Measurements from ENCODE around the gene KLHL33. TPM values are rescaled to one million over a fixed set of nuclear protein-coding genes. Genes with fewer than 3 reads are reported as not detected.

Gene KLHL33
- total RNA-seq, 2 donors from 2014 or later = 0.26 TPM; not detected in 1

DNA sequence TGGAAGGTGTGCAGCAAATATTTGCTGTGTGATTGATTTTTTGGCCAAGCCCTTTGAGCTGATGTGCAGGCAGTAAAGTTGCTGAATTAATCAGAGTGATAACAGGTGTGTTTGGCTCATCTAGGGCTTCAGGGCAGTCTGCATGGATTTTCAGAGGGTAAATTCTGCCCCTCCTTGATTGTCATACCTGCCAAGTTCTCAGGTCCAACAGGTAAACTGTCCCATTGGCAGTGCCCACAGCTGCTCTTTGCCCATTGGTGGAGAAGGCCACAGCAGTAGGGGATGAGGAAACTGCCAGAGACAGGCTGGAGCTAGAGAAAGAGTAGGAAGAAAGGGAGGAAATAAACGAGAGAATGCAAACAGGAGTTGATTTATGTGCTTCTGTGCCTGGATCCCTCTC is 56.2 kb downstream of the KLHL33 start:
- intact Hi-C loops (cut with DNase I) = no loop called here
- TF ChIP-seq POLR2A (IDR thresholded peaks at IDR 0.05) = no peak
- TF ChIP-seq, protein P1, sequence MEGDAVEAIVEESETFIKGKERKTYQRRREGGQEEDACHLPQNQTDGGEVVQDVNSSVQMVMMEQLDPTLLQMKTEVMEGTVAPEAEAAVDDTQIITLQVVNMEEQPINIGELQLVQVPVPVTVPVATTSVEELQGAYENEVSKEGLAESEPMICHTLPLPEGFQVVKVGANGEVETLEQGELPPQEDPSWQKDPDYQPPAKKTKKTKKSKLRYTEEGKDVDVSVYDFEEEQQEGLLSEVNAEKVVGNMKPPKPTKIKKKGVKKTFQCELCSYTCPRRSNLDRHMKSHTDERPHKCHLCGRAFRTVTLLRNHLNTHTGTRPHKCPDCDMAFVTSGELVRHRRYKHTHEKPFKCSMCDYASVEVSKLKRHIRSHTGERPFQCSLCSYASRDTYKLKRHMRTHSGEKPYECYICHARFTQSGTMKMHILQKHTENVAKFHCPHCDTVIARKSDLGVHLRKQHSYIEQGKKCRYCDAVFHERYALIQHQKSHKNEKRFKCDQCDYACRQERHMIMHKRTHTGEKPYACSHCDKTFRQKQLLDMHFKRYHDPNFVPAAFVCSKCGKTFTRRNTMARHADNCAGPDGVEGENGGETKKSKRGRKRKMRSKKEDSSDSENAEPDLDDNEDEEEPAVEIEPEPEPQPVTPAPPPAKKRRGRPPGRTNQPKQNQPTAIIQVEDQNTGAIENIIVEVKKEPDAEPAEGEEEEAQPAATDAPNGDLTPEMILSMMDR (IDR thresholded peaks at IDR 0.05) = no peak
- H3K36me3 ChIP-seq (replicated peaks in 1 of 2; ENCODE audit: insufficient read depth in 1 of 2, low read depth in 2 of 2) = peaks cover 6 to 73% of the 10 kb centered on the region in 2 donors

DNA sequence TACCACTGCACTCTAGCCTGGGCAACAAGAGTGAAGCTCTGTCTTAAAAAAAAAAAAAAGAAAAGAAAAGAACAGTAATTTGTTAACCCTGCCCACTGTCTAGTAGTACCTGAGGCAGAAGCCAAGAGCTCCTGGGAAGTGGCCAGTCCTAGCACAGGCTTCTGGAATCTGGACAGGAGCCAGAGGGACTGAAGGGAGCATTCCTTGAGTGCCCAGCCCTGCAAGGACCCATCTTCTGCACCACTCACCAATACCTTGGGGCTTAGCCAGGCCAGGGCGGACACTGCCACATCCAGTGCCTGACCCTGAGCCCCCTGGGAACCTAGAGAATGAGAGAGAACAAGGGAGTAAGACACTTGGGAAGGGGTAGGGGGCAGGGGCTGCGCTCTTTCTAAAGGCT is 58.8 kb downstream of the KLHL33 start:
- intact Hi-C loops (cut with DNase I) = no loop called here
- Histone ChIP-seq H3K27me3 (no peaks in the 10 kb centered on the region), H3K36me3 (replicated peaks in 1 of 2; ENCODE audit: insufficient read depth in 1 of 2, low read depth in 2 of 2) (peaks cover 5 to 64% of the 10 kb centered on the region in 2 donors), H3K4me3 (no peak overlapping the region), H3K4me1 (peaks cover 6% of the 10 kb centered on the region), H3K9me3 (no peaks in the 10 kb centered on the region), H3K27ac (no peak overlapping the region)
- WGBS, 2 donors = 87 to 100% methylated on average over 2 of the region's 2 CpGs
- ATAC-seq (no peak), DNase-seq (no peak)
- TF ChIP-seq, protein P1 (IDR thresholded peaks at IDR 0.05) = no peak
- no peak for TF ChIP-seq POLR2A (IDR thresholded peaks at IDR 0.05)

More for the DNA sequence above, 56.2 kb downstream of the KLHL33 start:
- ATAC-seq = no peak
- no peaks in the 10 kb centered on the region for H3K27me3 ChIP-seq
- no peak overlapping the region for H3K27ac ChIP-seq
- DNase-seq = no peak
- WGBS, 2 donors = 20 to 31% methylated on average over 1 of the region's 1 CpG
- H3K4me1 ChIP-seq = peaks cover 6% of the 10 kb centered on the region
- H3K9me3 ChIP-seq = no peaks in the 10 kb centered on the region
- no peak overlapping the region for H3K4me3 ChIP-seq

- ATAC-seq (no peak), DNase-seq (no peak)
- Histone ChIP-seq H3K27ac (no peak overlapping the region), H3K9me3 (no peaks in the 10 kb centered on the region), H3K36me3 (replicated peaks in 1 of 2; ENCODE audit: insufficient read depth in 1 of 2, low read depth in 2 of 2) (peaks cover 0 to 63% of the 10 kb centered on the region in 2 donors), H3K4me1 (peaks cover 6% of the 10 kb centered on the region), H3K27me3 (no peaks in the 10 kb centered on the region), H3K4me3 (no peak overlapping the region)
- WGBS, 2 donors = 92% methylated on average over 12 of the region's 12 CpGs
- intact Hi-C loops (cut with DNase I) = no loop called here
- no peak for TF ChIP-seq POLR2A (IDR thresholded peaks at IDR 0.05)
- TF ChIP-seq, protein P1 (IDR thresholded peaks at IDR 0.05) = no peak
Observed at GRCh38 chr14:20376071-20376588, 59.8 kb downstream of the KLHL33 start.

Small RNA genes lying within 50 kb of the gene (small RNA-seq; reads per million reads assigned to genes)
- gene RNA5SP382 = 0.52 reads per million, percentile 4 among the genes with 10 or more reads in this experiment

Other genes with a start within 250 kb of the KLHL33 start
- gene OR11G2, start 245.3 kb downstream of the KLHL33 start, total RNA-seq = not detected
- gene OR11H6, start 212.5 kb downstream of the KLHL33 start, total RNA-seq = not detected
- not detected for gene OR11H7, start 207.2 kb downstream of the KLHL33 start, total RNA-seq
- not detected for gene OR11H4, start 196.9 kb downstream of the KLHL33 start, total RNA-seq
- gene TTC5, start 130.2 kb downstream of the KLHL33 start, total RNA-seq = 10 to 100 TPM; 12.5 to 16.6 TPM
- gene CCNB1IP1, start 102.9 kb downstream of the KLHL33 start, total RNA-seq = 10 to 100 TPM; 17.1 to 66.9 TPM
- 10 to 100 TPM in 1 of 2 donors, 1 to 10 TPM in 1; 5.6 to 11.7 TPM for gene PARP2, start 92.5 kb downstream of the KLHL33 start, total RNA-seq
- 10 to 100 TPM; 32.3 to 35.3 TPM for gene TEP1, start 22.7 kb downstream of the KLHL33 start, total RNA-seq
- 10 to 100 TPM; 36.1 to 53.4 TPM for gene OSGEP, start 18.6 kb upstream of the KLHL33 start, total RNA-seq
- 100 to 1,000 TPM in 1 of 2 donors, 10 to 100 TPM in 1; 86.7 to 101 TPM for gene APEX1, start 19.1 kb upstream of the KLHL33 start, total RNA-seq
- gene PIP4P1, start 25.3 kb upstream of the KLHL33 start, total RNA-seq = 10 to 100 TPM; 12.2 to 12.5 TPM
- gene PNP, start 33.2 kb upstream of the KLHL33 start, total RNA-seq = 10 to 100 TPM; 20.4 to 24.9 TPM
- gene RNASE10, start 69.4 kb upstream of the KLHL33 start, total RNA-seq = 1 to 10 TPM in 1 of 2 donors, not detected in 1; 4.3 TPM
- gene RNASE9, start 124.9 kb upstream of the KLHL33 start, total RNA-seq = not detected
- gene RNASE11, start 151.8 kb upstream of the KLHL33 start, total RNA-seq = not detected
- gene RNASE12, start 155.2 kb upstream of the KLHL33 start, total RNA-seq = not detected
- not detected for gene OR6S1, start 205.5 kb upstream of the KLHL33 start, total RNA-seq
- gene RNASE4, start 248.4 kb upstream of the KLHL33 start, total RNA-seq = 10 to 100 TPM; 41.8 to 47.5 TPM

All from body of pancreas (tissue), 4 donors.